Measurements from ENCODE around the gene MRPS21.

The MRPS21 gene

DNA sequence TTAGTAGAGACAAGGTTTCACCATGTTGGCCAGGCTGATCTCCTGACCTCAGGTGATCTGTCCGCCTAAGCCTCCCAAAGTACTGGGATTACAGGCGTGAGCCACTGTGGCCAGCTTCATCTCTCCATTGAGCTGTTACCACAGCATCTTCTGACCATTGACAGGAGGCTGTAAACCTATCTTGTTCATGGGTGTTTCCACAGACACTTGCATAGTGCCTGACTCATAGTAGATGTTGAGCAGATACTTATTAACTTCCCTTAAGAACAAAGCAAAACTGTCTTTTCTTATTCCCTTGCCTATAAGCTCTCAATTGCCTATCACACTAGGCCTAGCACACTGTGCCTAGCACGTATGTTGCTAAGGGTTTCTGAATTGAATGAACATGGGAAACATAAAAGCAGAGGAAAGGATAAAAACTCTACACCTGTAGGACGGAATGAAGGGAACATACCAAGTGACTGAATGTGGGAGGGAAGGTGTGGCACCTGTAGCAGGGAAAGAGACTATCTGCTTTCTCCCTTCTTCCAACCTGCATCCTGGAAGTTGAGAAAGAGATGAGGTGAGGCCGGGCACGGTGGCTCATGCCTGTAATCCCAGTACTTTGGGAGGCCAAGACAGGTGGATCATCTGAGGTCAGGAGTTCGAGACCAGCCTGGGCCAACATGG is 22.2 kb upstream of the MRPS21 start:
- H3K36me3 ChIP-seq = peaks cover 8 to 15% (median 11%) of the 10 kb centered on the region in 11 experiments
- peak overlapping the region in 8 of 11 experiments; percentile 1 to 73 (median 62); a peak in 8 of 22 replicates for H3K27ac ChIP-seq
- peak overlapping the region in 2 of 11 experiments; percentile 55 to 74; a peak in 1 of 22 replicates for H3K9ac ChIP-seq
- peak overlapping the region; percentile 71 to 93 (median 80); a peak in 20 of 22 replicates for H3K4me2 ChIP-seq
- 0 out of 20 replicates have a peak overlapping the region, but pooled peaks of 1 of the 10 experiments have one; percentile 26 for H3K4me3 ChIP-seq
- no peaks in the 10 kb centered on the region for H3K27me3 ChIP-seq
- H3K9me3 ChIP-seq (replicated peaks in 1 of 11) = no peaks in the 10 kb centered on the region
- H4K20me1 ChIP-seq = peaks cover 0 to 12% (median 9%) of the 10 kb centered on the region in 11 experiments; a peak in 11 of 22 replicates
- H3K4me1 ChIP-seq = peaks cover 46 to 59% (median 51%) of the 10 kb centered on the region in 10 experiments
- no peak for TF ChIP-seq Cebpa-rat (IDR thresholded peaks at IDR 0.05)

DNA sequence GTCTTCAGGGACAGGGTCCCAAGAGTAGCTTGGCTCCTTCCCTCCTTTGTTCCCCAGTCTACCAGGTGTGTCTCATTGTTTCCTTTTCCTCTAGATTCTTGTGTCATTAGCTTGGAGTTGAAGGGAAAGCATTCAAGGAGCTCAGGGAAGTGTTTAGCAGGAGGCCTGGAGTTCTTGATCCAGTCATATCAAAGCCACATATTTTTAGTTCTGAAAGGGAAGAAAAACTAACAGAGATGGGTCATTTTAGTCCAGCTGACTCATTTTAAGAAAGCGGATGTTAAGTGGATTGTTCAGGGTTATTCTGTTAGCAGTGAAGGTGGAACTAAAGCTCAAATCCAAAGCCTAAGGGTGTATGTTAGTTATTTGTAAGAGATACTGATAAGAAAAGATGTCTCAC is 20.4 kb upstream of the MRPS21 start:
- Histone ChIP-seq H3K36me3 (0 out of 22 replicates have a peak, but pooled peaks cover 0 to 7% (median 0%) of the 10 kb centered on the region in 11 experiments), H3K4me1 (peaks cover 33 to 44% (median 37%) of the 10 kb centered on the region in 10 experiments), H3K27ac (peak overlapping the region in 9 of 11 experiments; percentile 1 to 73 (median 60); a peak in 11 of 22 replicates)

DNA sequence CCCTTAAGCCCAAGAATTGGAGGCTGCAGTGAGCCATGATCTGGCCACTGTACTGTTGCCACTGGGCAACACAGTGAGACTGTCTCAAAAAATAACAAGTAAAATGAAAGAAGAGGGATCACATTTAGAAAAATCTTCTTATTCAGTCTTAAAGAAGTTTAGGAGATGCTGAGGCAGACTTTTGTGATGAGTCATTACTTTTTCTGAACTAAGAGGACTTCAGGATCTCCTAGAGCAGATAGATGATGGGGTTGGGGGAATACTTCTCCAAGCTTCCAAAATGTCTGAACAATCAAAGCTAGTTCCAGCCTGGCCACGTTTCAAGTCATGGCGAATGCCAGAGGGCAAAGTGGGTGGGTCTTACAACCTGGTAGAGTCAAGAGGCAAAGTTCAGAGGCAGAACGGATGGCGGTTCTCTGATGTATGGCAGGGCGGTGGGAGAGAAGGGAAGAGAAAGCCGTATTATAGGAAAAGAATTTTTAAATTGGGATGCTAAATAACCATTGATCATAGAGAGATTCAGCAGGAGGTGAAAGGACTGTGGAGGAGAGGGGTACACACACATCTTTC is 13.4 kb upstream of the MRPS21 start:
- Histone ChIP-seq H3K27me3 (peaks cover 7 to 17% (median 12%) of the 10 kb centered on the region in 11 experiments; a peak in 18 of 22 replicates), H3K9ac (peak overlapping the region in 1 of 11 experiments; percentile 11; a peak in 1 of 22 replicates), H3K27ac (no peak overlapping the region), H3K4me1 (peaks cover 7 to 13% (median 9%) of the 10 kb centered on the region in 10 experiments; a peak in 16 of 20 replicates), H4K20me1 (no peaks in the 10 kb centered on the region), H3K4me2 (no peak overlapping the region), H3K9me3 (replicated peaks in 1 of 11) (peaks cover 0 to 4% (median 0%) of the 10 kb centered on the region in 11 experiments; a peak in 1 of 22 replicates), H3K4me3 (no peak overlapping the region), H3K36me3 (0 out of 22 replicates have a peak, but pooled peaks cover 0 to 7% (median 0%) of the 10 kb centered on the region in 11 experiments)
- no peak for TF ChIP-seq Cebpa-rat (IDR thresholded peaks at IDR 0.05)

More for the DNA sequence above, 20.4 kb upstream of the MRPS21 start:
- H3K9me3 ChIP-seq (replicated peaks in 1 of 11) = no peaks in the 10 kb centered on the region
- TF ChIP-seq Cebpa-rat (IDR thresholded peaks at IDR 0.05) = no peak
- peak overlapping the region; percentile 71 to 93 (median 80) for H3K4me2 ChIP-seq
- peak overlapping the region in 6 of 11 experiments; percentile 19 to 73 (median 58); a peak in 9 of 22 replicates for H3K9ac ChIP-seq
- peak overlapping the region in 2 of 10 experiments; percentile 24 to 30; a peak in 3 of 20 replicates for H3K4me3 ChIP-seq
- H3K27me3 ChIP-seq = no peaks in the 10 kb centered on the region
- H4K20me1 ChIP-seq = no peaks in the 10 kb centered on the region

DNA sequence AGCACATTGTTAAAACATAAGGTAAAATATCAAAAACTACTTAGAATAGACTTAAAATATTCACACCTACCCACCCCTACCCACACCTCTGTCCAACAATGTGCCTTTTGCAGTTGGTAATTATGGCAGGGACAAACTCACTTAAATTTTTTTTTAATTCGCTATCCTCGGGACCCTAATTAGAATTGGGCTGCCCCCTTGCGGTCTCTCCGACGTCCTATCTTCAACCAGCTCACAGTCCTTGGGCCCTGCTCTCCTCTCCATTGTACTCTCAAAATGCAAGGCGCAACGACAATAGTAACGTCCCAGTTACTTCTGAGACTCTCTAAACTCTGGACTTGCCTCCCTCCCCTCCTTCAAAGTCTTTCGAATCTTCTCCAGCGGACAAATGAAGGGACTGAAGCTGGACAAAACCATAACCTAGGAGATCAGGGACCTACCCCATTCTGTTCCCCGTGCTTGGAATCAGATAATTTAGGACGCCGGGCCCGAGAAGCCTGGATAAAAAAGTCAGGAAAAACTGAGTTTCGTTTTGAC is 12.4 kb upstream of the MRPS21 start:
- peak overlapping the region; percentile 48 to 85 (median 73) for H3K4me2 ChIP-seq
- no peaks in the 10 kb centered on the region for H4K20me1 ChIP-seq
- TF ChIP-seq Cebpa-rat (IDR thresholded peaks at IDR 0.05) = no peak
- peak overlapping the region; percentile 8 to 73 (median 62); a peak in 20 of 22 replicates for H3K9ac ChIP-seq
- H3K9me3 ChIP-seq (replicated peaks in 1 of 11) = peaks cover 0 to 4% (median 0%) of the 10 kb centered on the region in 11 experiments; a peak in 1 of 22 replicates
- peak overlapping the region in 8 of 11 experiments; percentile 6 to 47 (median 34); a peak in 9 of 22 replicates for H3K27ac ChIP-seq
- H3K4me3 ChIP-seq = peak overlapping the region in 9 of 10 experiments; percentile 1 to 56 (median 38); a peak in 15 of 20 replicates
- H3K27me3 ChIP-seq = peaks cover 7 to 17% (median 12%) of the 10 kb centered on the region in 11 experiments; a peak in 18 of 22 replicates
- 0 out of 22 replicates have a peak, but pooled peaks cover 0 to 4% (median 0%) of the 10 kb centered on the region in 11 experiments for H3K36me3 ChIP-seq
- peaks cover 7 to 13% (median 9%) of the 10 kb centered on the region in 10 experiments; a peak in 16 of 20 replicates for H3K4me1 ChIP-seq

DNA sequence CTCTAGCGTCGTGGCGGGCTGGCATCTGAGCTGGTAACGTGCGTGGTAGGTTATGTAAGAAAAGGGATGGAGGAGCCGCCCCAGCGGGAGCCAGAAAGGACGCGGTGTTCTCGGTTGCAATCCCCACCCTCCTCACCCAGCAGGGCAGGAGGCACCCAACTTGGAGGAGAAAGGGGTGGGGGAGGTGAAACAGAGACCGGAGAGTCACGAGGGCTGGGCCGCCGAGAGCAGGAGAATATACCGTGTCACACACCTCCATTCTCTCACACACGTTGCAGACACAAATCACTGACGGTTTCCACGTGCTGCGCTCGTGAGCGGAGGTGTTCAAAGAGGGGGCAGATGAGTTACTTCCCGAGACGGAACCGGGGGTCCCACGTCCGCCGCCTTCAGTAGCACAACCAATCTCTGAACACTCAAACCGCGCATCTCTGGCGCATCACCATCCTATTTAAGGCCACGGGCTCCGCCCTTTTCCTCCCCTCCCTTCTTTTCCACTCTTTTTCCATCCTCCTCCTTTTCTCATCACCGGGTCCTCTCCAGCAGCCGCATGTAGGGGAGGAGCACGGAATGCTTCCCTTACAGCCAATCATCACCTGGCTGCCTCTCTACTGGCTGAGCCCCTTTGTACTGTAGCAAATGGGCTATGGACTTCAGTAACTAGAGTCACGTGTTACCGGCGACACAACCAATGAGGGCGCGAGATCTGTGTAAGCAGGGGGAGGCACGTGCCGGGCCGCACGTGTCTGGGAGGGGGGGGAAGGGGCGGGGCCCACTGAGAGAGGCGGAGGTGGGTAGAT is 11.7 kb upstream of the MRPS21 start, which contains the start of gene CIART:
Gene CIART (plus strand): TSS at position 797 of the 800 bp plus-strand sequence. CDS start 714 bp downstream, outside the sequence.
- H3K9ac ChIP-seq = peak within 1 kb of the TSS; percentile 8 to 73 (median 62); a peak in 20 of 22 replicates
- peaks cover 0 to 4% (median 0%) of the 10 kb centered on the region in 11 experiments; a peak in 1 of 22 replicates for H3K9me3 ChIP-seq (replicated peaks in 1 of 11)
- H3K27me3 ChIP-seq = peaks cover 7 to 17% (median 12%) of the 10 kb centered on the region in 11 experiments; a peak in 18 of 22 replicates
- peak within 1 kb of the TSS in 9 of 10 experiments; percentile 1 to 56 (median 38); a peak in 15 of 20 replicates for H3K4me3 ChIP-seq
- peak within 1 kb of the TSS; percentile 48 to 85 (median 73) for H3K4me2 ChIP-seq
- H3K36me3 ChIP-seq = no peaks in the 10 kb centered on the region
- peak within 1 kb of the TSS in 8 of 11 experiments; percentile 6 to 47 (median 34); a peak in 9 of 22 replicates for H3K27ac ChIP-seq
- no peak for TF ChIP-seq Cebpa-rat (IDR thresholded peaks at IDR 0.05)
- peaks cover 7 to 13% (median 9%) of the 10 kb centered on the region in 10 experiments; a peak in 16 of 20 replicates for H3K4me1 ChIP-seq
- no peaks in the 10 kb centered on the region for H4K20me1 ChIP-seq

DNA sequence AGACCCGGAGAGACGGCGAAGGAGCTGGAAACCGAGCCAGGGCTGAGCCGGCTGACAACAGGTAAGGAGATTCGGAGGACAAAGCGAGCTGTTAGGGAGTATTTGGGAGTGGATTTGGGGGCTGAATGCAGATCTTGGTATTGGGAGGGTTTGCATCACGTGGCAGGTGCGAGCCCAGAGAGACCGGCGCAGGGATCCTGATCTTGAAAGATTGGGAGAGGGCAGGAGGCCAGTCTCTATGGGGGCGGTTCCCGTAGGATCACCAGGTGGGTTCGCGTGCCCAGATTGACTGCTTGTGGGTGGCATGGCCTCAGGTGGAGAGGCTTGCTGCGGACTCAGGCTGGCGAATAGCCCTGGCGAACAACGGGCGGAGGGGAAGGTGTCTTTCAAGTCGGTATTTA is 11.1 kb upstream of the MRPS21 start:
- Histone ChIP-seq H3K4me1 (peaks cover 7 to 13% (median 9%) of the 10 kb centered on the region in 10 experiments; a peak in 16 of 20 replicates), H3K4me3 (no peak overlapping the region), H3K9me3 (replicated peaks in 1 of 11) (peaks cover 0 to 4% (median 0%) of the 10 kb centered on the region in 11 experiments; a peak in 1 of 22 replicates), H3K4me2 (no peak overlapping the region), H3K9ac (no peak overlapping the region), H4K20me1 (no peaks in the 10 kb centered on the region), H3K27ac (no peak overlapping the region), H3K27me3 (peaks cover 7 to 17% (median 12%) of the 10 kb centered on the region in 11 experiments; a peak in 18 of 22 replicates), H3K36me3 (no peaks in the 10 kb centered on the region)
- TF ChIP-seq Cebpa-rat (IDR thresholded peaks at IDR 0.05) = no peak

DNA sequence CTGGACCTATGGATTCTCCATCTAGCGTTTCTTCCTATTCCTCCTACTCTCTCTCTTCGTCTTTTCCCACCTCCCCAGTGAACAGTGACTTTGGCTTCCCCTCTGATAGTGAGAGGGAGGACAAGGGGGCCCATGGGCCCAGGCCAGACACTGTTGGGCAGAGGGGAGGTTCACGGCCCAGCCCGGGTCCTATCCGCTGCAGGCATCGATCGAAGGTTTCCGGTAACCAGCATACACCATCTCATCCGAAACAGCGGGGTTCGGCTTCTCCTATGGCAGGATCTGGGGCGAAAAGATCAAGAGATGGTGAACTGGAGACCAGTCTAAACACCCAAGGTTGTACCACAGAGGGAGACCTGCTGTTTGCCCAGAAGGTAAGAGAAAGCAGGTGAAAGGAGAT is 10.4 kb upstream of the MRPS21 start:
- H3K36me3 ChIP-seq = no peaks in the 10 kb centered on the region
- no peaks in the 10 kb centered on the region for H4K20me1 ChIP-seq
- peaks cover 7 to 13% (median 9%) of the 10 kb centered on the region in 10 experiments; a peak in 16 of 20 replicates for H3K4me1 ChIP-seq
- H3K9ac ChIP-seq = no peak overlapping the region
- H3K4me3 ChIP-seq = no peak overlapping the region
- TF ChIP-seq Cebpa-rat (IDR thresholded peaks at IDR 0.05) = no peak
- no peak overlapping the region for H3K27ac ChIP-seq
- H3K9me3 ChIP-seq (replicated peaks in 1 of 11) = peaks cover 0 to 4% (median 0%) of the 10 kb centered on the region in 11 experiments; a peak in 1 of 22 replicates
- H3K27me3 ChIP-seq = peaks cover 7 to 17% (median 12%) of the 10 kb centered on the region in 11 experiments; a peak in 18 of 22 replicates
- H3K4me2 ChIP-seq = no peak overlapping the region

All from BLaER1 treated with 17β-estradiol and CSF1 and Interleukin-3, amounts not matched to agents 10 nM and 100 nM (cell line).